GM10248 (cell line): ENCODE measurements around the gene MOK.

Experiments used
- CTCF ChIA-PET: fragments of 300-600 bp; sonication (Branson Sonifier 250); formaldehyde crosslinking; extraction: SDS; loops from one replicate; lab custom pipeline; 2021; ENCODE audit warnings: antibody characterized with exemption; lab: Yijun Ruan, JAX
- POLR2A ChIA-PET: fragments of 350-650 bp; sonication (Branson Sonifier 250); formaldehyde crosslinking; extraction: SDS; loops from one replicate; lab custom pipeline; 2020; ENCODE audit warnings: antibody characterized with exemption; lab: Yijun Ruan, JAX
- DNase-seq: peaks from one replicate; pipeline ENCODE4 v3.0.0; 2012; ENCODE audit errors: extremely low spot score
- TF ChIP-seq, protein P1 (sequence below): IDR thresholded peaks from 2 replicates; pipeline ENCODE4 v1.5.1; 2012; ENCODE audit warnings: mild to moderate bottlenecking, low read depth; ENCODE audit errors: extremely low read depth, missing control alignments, control extremely low read depth

MOK gene

DNA sequence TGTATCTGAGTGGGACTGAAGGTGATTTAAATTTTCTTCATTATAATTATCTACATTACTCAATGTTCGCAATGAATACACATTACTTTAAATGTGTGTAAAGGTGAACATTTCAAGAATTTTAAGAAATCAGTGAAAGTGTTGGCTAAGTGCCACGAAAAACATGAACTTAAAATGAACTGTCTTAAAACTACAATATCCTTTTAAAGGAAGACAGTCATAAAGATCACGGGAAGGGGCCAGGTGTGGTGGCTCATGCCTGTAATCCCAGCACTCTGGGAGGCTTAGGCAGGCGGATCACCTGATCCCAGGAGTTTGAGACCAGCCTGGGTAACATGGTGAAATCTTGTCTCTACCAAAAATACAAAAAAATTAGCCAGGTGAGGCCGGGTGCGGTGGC, 11.2 kb downstream of the MOK start:
- ChIA-PET CTCF (no interaction called here), POLR2A (no interaction called here)
- TF ChIP-seq, protein P1, sequence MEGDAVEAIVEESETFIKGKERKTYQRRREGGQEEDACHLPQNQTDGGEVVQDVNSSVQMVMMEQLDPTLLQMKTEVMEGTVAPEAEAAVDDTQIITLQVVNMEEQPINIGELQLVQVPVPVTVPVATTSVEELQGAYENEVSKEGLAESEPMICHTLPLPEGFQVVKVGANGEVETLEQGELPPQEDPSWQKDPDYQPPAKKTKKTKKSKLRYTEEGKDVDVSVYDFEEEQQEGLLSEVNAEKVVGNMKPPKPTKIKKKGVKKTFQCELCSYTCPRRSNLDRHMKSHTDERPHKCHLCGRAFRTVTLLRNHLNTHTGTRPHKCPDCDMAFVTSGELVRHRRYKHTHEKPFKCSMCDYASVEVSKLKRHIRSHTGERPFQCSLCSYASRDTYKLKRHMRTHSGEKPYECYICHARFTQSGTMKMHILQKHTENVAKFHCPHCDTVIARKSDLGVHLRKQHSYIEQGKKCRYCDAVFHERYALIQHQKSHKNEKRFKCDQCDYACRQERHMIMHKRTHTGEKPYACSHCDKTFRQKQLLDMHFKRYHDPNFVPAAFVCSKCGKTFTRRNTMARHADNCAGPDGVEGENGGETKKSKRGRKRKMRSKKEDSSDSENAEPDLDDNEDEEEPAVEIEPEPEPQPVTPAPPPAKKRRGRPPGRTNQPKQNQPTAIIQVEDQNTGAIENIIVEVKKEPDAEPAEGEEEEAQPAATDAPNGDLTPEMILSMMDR: no peak

DNA sequence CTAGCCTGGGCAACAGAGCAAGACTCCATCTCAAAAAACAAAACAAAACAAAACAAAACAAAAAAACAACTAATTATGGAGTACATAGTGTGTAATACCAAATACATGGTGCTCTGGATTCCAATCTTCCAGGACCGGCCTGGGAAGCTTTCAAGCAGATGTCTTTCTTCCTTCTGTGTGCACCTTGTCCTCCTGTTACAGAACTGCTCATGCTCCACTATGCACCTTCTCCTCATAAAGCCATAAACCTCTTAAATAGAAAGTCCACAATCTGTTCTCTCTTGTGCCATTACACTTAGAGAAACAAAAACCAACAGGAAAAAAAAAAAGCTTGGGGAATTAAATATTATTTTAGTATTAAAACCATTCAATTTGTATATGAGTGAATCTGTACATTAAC, 12.5 kb downstream of the MOK start:
- DNase-seq: no peak
- POLR2A ChIA-PET: no interaction called here
- TF ChIP-seq, protein P1: no peak
- CTCF ChIA-PET: interaction anchor here (1.2 kb wide), 1 partner anchor 21 kb away, joined by 3 read pairs; no protein-coding TSS in a partner anchor

More for the DNA sequence above, 11.2 kb downstream of the MOK start:
- no peak for DNase-seq

DNA sequence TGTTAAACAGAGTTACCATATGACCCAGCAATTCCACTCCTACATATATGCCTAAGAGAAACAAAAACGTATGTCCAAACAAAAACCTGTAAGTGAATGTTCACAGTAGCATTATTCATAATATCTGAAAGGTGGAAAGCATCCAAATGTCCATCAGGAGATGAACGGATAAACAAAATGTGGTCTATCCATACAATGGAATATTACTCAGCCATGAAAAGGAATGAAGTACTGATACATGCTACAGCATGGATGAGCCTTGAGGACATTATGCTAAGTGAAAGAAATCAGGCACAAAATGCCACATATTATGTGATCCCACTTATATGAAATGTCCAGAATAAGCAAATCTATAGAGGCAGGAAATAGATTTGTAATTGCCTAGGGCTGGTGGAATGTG, 16.8 kb downstream of the MOK start:
- no peak for DNase-seq
- POLR2A ChIA-PET: no interaction called here
- TF ChIP-seq, protein P1: no peak
- CTCF ChIA-PET: no interaction called here

DNA sequence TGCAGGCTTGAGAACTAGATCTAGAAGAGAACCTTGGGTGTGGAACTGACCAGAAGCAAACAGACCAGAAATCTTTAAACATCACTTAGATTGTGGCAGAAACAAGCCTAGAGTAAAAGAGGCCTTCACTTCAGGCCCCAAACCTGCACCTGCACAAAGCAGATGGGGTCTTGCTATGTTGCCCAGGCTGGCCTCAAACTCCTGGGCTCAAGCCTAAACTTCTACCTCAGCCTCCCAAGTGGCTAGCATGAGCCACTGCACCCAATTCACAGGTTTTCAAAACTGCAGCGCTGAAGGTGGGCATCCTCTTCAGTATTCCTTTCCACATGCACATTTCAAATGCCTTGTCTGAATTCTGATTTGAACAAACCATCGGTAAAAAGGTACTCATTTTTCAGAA, 19.9 kb downstream of the MOK start:
- CTCF ChIA-PET: no interaction called here
- DNase-seq: no peak
- POLR2A ChIA-PET: no interaction called here
- TF ChIP-seq, protein P1: no peak

DNA sequence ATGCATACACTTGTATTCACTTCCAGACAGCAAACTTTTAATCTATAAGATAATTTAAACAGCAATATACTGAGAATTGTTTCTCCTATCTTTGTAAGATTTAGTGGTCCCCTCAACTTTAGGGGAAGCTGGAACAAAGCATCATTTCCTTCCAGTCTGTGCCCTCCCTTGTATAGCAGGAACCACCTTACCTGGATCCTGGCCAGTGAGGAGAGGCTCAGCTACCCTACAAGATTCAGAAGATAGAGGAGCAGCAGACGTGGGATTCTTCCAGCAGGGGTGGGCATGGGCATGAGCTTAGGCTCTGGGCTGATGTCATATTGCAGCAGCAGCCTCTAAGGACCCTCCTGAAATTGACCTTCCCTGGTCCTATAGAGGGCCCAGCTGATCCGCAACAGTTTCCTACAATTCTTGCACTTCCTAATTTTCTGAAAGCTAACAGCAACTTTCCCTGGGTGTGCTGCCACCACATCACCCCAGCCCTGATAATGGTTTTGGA, 21.3 kb downstream of the MOK start:
- CTCF ChIA-PET: interaction anchor here (0.9 to 2.1 kb wide), 2 partner anchors 9 to 12 kb away, joined by 4 to 6 read pairs; no protein-coding TSS in a partner anchor

DNA sequence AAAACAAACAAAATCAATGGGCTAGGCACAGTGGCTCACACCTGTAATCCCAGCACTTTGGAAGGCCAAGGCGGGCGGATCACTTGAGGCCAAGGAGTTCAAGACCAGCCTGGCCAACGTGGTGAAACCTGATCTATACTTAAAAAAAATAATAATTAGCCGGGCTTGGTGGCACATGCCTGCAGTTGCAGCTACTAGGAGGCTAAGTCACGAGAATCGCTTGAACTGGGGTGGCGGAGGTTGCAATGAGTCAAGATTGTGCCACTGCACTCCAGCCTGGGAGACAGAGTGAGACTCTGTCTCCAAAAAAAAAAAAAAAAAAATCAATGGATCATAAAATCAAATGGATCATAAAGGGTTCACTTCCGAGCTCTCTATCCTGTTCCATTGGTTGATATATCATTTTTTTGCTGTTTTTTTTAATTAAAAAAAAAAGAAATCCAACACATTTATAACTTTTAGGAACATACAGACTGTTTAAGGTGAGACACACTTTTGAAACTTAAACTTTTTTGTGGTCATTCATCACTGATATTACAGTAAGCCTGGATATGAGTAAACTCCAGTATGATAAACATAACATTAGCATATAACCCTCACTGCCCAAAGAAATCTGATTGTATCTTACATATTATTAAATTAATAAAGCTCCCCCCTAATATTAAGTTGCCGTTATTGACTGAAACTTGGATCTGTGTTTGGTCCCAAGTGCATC, 22.1 kb downstream of the MOK start:
- POLR2A ChIA-PET: no interaction called here
- TF ChIP-seq, protein P1: no peak
- CTCF ChIA-PET: interaction anchor here (0.9 to 2.1 kb wide), 2 partner anchors 8 to 13 kb away, joined by 4 to 6 read pairs; no protein-coding TSS in a partner anchor
- no peak for DNase-seq

More for the DNA sequence above, 21.3 kb downstream of the MOK start:
- POLR2A ChIA-PET: no interaction called here
- TF ChIP-seq, protein P1: no peak
- no peak for DNase-seq
